Stimulated activated CD4-positive, alpha-beta T cell treated with anti-CD3 and anti-CD28 coated beads, Interleukin-15, amount 100 ng/mL, for 48 hours (primary cell): Measurements from ENCODE around the gene CNTN5.

Experiments
- DNase-seq, 2 donors: peaks; one replicate each; pipeline ENCODE4 v3.0.0-alpha.2; 2020; ENCODE audit warnings: low read depth in 2 of 2

The CNTN5 gene

DNA sequence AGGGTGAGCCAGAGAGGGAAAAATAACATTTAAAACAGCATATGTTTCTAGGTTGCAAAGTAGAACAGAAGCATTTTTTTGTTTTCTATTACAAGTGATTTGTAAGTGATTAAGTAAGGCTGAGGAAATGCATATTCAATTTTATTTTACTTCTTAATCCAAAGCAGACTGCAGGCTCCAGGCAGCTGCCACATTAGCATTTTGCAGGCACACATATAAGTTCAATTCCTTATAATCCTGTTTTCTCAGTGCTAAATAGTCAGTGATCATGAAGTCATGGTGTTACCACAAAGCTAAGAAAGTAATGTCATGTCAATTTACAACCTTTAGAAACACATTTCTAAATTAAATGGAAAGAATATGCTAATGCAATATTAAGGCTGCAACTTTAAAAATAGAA is 149.8 kb downstream of the CNTN5 start:
- DNase-seq = no peak

- no peak for DNase-seq
These were observed 150.6 kb downstream of the CNTN5 start for GRCh38 chr11:99171330-99171729.

GRCh38 chr11:99176430-99176829 is 155.7 kb downstream of the CNTN5 start:
- DNase-seq = no peak

- DNase-seq = no peak
These were observed 156.7 kb downstream of the CNTN5 start for GRCh38 chr11:99177446-99177845.

GRCh38 chr11:99184146-99184545 is 163.4 kb downstream of the CNTN5 start:
- DNase-seq = no peak

DNA sequence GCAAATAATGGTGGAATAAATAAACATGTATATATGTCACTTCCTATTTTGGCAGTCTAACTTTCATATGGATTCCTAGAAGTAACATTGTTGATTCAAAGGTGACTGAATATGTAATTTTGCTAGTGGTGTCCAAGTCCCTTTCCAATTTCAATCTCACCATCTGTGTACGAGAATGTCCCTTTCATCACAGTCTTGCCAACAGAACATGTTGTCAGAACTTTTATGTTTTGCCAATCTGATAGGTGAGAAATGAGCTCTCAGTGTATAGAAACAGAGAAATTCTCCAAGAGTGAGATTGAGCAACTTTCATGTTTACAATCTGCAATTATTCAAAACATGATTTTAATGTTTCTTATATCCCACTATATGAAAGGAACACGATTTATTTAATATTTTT is 167.5 kb downstream of the CNTN5 start:
- no peak for DNase-seq

DNA sequence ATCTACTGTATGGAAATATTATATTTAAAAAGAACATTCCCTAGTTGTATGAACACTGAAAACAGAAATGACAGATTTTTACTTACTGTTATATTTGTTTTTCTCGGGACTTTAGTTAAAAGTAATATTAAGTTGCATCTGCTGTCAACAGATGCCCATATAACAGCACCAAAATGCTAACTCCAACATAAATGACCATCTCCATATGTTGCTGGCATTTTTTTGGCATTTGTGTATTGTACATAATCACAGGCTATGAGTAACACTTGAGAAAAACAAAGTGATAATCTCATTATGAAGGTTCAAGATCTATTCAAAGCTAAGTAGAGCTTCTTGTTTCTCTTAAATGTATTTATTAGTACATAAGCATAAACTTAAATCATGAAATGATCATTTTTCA is 172.0 kb downstream of the CNTN5 start:
- DNase-seq = no peak

DNA sequence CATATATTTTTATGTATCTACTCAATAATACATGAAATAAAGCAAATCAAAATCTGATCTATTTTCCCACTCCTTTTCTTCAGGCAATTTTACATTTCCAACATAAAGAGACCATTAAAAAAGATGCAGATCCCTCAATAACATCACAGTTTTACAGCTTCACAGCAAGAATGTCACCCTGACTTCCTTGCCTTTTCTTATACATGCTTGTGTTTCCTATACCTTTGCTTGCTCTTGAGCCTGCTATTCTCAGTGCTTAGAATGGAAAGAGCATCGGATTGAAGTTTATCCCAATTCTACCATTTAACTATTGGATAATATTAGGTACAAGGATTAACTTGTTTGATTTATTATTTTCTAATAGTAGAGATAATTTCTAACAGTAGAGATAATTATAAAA is 176.7 kb downstream of the CNTN5 start:
- DNase-seq = no peak

GRCh38 chr11:99198215-99198614 is 177.5 kb downstream of the CNTN5 start:
- DNase-seq = no peak

GRCh38 chr11:99199341-99199740 is 178.6 kb downstream of the CNTN5 start:
- DNase-seq = no peak

DNA sequence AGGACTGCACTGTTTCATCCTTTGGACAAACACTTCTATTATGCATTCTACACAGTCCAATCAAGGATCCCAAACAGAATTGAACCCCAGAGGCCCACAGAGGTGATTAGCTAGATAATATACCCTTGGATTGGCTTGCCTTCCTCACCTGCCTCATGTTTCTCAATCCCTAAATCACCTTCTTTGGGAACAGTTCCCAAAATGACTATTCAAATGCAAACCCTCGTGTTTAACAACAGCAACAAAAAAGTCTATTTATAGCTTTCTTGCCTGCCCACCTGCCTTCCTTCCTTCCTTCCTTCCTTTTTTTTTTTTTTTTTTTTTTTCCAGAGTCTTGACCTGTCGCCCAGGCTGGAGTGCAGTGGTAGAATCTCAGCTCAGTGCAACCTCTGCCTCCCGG is 180.0 kb downstream of the CNTN5 start:
- DNase-seq = no peak

- no peak for DNase-seq
These were observed 188.1 kb downstream of the CNTN5 start for GRCh38 chr11:99208813-99209212.

DNA sequence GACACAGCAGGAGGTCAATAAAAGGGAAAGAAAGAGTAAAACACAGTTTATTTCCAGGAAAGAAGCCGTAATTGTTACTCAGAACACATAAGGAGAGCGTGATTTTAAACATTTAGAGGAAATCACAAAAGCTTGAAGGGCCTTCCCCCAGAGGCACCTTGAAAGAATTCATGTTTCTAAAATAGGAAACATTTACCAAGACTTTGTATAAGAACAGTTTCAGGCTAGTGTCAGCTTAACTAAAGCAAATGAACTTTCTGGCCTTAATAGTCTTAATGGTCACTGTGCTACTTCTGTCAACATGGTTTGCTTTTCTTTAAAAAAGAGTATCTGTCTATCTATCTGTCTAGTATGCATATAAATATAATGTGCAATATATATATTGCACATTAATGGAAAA is 208.8 kb downstream of the CNTN5 start:
- DNase-seq = no peak

DNA sequence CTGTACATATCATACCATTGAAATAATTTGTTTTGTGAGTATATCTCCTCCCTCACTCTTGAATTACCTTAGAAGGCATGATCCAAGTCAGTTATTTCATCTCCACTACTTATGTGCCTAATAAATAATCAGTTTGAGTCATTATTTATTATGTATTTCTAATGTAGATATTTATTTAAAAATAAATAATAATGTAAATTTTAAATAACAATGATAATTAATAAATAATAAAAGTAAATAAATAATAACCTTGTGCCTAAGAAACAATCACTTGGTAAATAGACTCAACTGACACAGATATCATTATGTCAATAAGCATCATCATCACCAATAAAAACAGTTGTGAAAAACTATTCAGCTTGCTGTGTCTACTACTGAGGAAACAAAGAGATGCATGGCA is 213.8 kb downstream of the CNTN5 start:
- no peak for DNase-seq

- no peak for DNase-seq
These were observed 217.7 kb downstream of the CNTN5 start for GRCh38 chr11:99238401-99238800.

DNA sequence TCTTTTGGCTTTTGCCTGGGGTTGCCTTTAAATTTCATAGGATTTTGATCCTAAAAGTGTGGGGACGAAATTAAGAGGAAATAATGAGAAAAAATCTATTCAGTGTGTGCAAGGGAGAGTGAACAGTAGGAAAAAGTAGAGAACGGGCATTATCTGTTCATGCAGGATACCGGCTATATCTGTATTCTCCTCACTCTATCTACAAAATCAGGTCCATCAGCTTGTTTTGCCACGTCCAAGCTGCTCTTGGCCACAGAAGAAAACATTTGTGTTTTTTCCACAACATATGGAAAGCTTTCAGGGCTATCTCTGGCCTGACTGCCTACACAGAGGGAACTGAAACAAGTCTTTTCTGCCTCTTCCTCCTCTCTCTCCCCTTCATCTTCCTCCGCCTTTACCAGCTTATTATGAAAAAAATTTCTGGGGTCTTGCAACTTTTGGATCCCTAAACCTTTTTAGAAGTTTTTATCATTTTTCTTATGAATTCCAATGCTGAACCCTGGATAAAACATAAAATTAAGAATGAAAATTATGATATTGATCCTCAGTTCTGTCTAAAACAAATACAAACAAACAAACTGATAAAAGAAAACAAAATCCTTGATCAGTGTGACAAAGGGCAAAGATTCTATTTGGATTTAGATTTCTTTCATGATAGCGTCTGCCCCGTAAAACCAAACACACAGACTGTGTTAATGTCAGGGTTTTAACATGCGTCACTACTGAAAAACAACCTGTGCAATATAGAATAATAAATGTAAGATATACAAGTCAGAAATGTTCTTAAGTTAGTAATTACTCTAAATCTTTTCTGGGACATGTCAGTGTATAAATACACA is 219.7 kb downstream of the CNTN5 start:
- no peak for DNase-seq

GRCh38 chr11:99241066-99241465 is 220.3 kb downstream of the CNTN5 start:
- DNase-seq = no peak

DNA sequence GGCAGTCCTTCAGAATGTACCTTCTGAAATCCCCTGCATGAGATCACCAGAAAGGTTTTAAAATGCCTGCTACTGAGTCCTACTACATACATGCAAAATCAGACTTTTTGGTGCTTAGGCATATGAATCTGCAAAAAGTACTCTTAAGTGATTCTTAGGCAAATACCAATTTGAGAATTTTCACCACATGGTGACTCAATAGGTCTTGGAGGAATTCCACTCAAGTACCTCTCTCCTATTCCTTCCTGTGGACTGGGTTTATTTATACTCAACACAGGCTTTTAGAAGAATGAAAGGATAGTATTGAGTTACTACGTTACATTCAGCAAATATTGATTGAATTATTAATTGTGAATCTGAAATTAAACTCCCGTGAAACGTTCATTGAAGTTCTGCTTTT is 223.9 kb downstream of the CNTN5 start:
- DNase-seq = no peak

DNA sequence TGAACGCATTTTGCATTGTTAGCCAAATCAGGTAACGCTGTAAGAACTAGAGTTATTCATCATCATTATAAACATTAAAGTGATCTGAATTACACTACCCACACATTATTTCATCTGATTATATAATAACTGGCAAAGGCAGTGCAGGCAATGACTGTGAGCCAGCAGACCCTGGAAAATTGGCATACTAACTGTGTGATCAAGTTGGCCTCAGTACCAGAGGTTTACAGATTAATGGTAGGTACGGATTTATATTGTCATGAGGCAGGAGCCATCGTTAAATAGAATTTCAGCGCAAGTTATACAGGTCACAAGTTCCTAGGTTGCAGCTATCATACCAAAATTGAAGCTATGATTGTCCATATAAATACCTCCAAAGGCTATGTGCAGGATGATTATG is 225.4 kb downstream of the CNTN5 start:
- no peak for DNase-seq

DNA sequence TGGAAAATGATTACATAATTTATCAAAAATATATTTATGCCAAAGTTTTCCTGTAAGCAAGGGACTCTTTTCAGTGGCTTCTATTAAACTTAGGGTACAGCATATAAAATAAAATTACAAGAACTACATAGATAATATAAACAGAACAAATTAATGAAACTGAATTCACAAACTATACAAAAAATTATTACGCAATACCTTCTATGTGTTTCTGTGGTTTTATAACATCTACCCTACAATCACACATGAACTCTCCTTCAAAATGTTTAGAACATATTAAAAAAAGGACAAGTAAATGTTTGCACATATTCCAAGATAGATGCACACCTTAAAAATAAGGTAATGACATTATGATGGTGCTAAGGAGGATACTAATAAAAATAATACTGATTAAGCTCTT is 235.9 kb downstream of the CNTN5 start:
- no peak for DNase-seq

- DNase-seq = no peak
These were observed 236.4 kb downstream of the CNTN5 start for GRCh38 chr11:99257131-99257530.

DNA sequence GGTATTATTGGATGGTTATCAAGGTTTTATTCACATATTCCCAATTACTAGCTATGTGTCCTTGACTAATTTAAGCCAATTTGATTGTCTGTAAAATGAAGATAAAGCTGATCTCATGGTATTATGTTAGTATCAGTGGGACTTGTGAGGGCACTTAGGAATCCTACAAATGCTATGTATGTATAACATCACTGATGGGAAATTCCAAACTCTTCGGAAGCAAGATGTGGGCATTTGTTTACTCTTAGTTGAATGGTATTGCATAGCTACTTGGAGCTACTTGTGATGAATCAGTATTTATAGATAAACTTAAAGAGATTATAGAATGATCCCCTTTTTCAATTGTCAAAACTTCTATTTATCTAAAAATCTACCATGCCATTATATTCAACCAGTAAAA is 239.9 kb downstream of the CNTN5 start:
- no peak for DNase-seq

DNA sequence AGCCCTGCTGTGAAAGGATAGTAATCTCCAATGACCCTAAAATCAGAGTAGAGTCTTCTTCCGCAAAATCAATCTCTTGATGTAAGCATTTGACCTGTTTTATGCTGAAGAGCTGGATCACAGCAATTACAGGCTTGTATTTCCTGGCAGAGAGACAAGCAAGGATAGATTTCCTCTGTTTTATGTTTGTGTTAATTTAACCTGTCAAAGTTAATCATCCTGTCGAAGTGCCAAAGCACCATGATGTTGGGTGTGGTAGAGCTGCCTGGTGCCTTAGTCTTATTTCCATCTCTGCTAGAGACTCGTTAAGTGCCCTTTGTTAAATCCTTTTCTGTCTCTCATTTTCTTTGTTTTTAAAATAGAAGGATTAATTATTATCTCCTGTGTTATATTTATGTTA is 248.1 kb downstream of the CNTN5 start:
- no peak for DNase-seq

GRCh38 chr11:99271527-99271926 is 250.8 kb downstream of the CNTN5 start:
- no peak for DNase-seq
